HUES48 (cell line): ENCODE results near the gene VPS54.

ENCODE experiments used
- H3K27ac ChIP-seq: one replicate; pipeline ENCODE4 v1.7.0; 2013; ENCODE audit warnings: low read depth, low read length, inconsistent platforms
- H3K27me3 ChIP-seq: 2 replicates; pipeline ENCODE4 v1.6.1; 2013; ENCODE audit warnings: mild to moderate bottlenecking, low read length; ENCODE audit not compliant: control insufficient read depth, insufficient read depth
- H3K36me3 ChIP-seq: 2 replicates; pipeline ENCODE4 v1.6.1; 2013; ENCODE audit warnings: low read length; ENCODE audit not compliant: control insufficient read depth, insufficient read depth
- H3K4me1 ChIP-seq: 2 replicates; pipeline ENCODE4 v1.6.1; 2013; ENCODE audit warnings: mild to moderate bottlenecking, low read length; ENCODE audit not compliant: control insufficient read depth, insufficient read depth
- H3K4me3 ChIP-seq: 2 replicates; pipeline ENCODE4 v1.5.1; 2013; ENCODE audit warnings: mild to moderate bottlenecking, low read depth, low read length
- H3K9ac ChIP-seq: 2 replicates; pipeline ENCODE4 v1.6.1; 2013; ENCODE audit warnings: mild to moderate bottlenecking, low read depth, low read length, moderate library complexity
- H3K9me3 ChIP-seq: 2 replicates; pipeline ENCODE4 v1.6.1; 2013; ENCODE audit warnings: low read length; ENCODE audit not compliant: control insufficient read depth, insufficient read depth

VPS54 gene

GRCh38 chr2:64023485-64024258 is 4.4 kb upstream of the VPS54 start:
- Histone ChIP-seq H3K4me1 (peaks cover 28% of the 10 kb centered on the region), H3K27me3 (no peaks in the 10 kb centered on the region), H3K27ac (no peak overlapping the region), H3K9ac (no peak overlapping the region), H3K36me3 (no peaks in the 10 kb centered on the region), H3K4me3 (no peak overlapping the region), H3K9me3 (no peaks in the 10 kb centered on the region)

DNA sequence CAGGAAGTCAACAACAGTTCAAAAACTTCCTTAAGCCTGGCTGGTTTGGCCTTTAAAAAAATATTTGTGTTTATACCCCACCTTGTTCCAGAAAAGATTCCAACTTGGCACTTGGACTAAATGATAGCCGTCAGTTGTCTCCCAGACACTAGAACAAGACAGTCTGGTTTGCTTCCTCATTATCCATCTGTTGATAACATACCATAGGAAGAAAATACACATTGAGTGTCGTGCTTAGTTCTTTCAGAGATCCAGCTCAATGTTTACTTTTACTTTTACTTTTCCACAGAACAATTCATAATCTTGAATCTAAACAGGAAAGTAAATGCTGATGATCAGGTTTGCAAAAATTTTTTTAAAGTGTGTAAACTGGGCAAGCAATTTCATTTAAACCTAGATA is 2.4 kb upstream of the VPS54 start:
- H3K9me3 ChIP-seq, result no peaks in the 10 kb centered on the region
- no peak overlapping the region for H3K9ac ChIP-seq
- no peaks in the 10 kb centered on the region for H3K36me3 ChIP-seq
- H3K4me3 ChIP-seq, result no peak overlapping the region
- H3K4me1 ChIP-seq, result peaks cover 21% of the 10 kb centered on the region
- H3K27me3 ChIP-seq, result no peaks in the 10 kb centered on the region
- no peak overlapping the region for H3K27ac ChIP-seq

DNA sequence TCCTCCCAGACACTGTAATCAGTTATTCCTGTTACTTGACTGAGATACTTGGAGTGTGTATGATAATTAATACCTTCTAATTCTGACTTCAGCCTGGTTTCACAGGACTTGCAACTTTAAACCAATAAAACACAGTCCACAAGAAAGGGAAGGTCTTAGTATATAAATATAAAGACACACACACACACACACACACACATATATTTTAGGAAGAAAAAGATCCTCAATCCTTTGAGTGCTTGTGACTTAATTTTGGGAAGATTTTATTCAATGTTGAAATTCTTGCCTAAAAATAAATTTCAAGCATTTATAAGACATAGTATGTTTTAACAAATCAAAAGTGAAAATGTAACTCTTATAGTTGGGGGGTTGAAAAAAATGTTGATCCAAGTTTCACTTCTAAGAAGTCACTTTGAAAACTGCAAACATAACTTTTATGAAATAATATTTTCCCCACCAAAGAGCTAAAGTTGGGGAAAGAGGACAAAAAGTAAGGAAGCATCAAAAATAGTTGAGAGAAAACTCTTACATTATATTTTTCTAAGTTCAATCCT is 824 bp upstream of the VPS54 start:
- H3K4me1 ChIP-seq, result peaks cover 21% of the 10 kb centered on the region
- H3K9me3 ChIP-seq, result no peaks in the 10 kb centered on the region
- H3K27me3 ChIP-seq, result no peaks in the 10 kb centered on the region
- no peak overlapping the region for H3K4me3 ChIP-seq
- H3K9ac ChIP-seq, result no peak overlapping the region
- no peaks in the 10 kb centered on the region for H3K36me3 ChIP-seq
- H3K27ac ChIP-seq, result peak overlapping the region; percentile 81

DNA sequence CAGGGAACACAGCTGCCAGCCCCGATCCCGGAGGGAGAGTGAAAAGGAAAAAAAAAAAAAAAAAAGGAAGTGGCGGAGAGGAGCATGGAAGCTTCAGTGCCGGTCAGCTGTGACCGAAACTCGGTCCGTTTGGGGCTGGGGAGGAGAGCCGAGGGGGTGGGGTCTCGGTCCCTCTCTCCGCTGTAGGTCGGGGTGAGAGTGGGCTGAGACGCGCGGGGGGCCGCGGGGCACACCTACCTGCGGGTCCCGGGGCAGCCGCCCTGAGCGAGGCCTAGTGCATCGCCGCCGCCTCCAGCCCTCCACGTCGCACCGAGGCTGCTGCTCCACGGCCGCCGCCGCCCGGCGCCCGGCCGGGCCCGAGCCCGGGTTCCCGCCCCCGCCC is 536 bp downstream of the VPS54 start:
- H3K9me3 ChIP-seq, result no peaks in the 10 kb centered on the region
- H3K4me3 ChIP-seq, result peak overlapping the region; percentile 89
- H3K27ac ChIP-seq, result peak overlapping the region; percentile 81
- H3K27me3 ChIP-seq, result no peaks in the 10 kb centered on the region
- H3K9ac ChIP-seq, result peak overlapping the region; percentile 74
- H3K36me3 ChIP-seq, result no peaks in the 10 kb centered on the region
- peaks cover 16% of the 10 kb centered on the region for H3K4me1 ChIP-seq

GRCh38 chr2:64017811-64018700 is 1.2 kb downstream of the VPS54 start:
- no peaks in the 10 kb centered on the region for H3K27me3 ChIP-seq
- H3K27ac ChIP-seq, result peak overlapping the region; percentile 81
- H3K36me3 ChIP-seq, result no peaks in the 10 kb centered on the region
- peak overlapping the region; percentile 89 for H3K4me3 ChIP-seq
- H3K9me3 ChIP-seq, result no peaks in the 10 kb centered on the region
- peaks cover 16% of the 10 kb centered on the region for H3K4me1 ChIP-seq
- H3K9ac ChIP-seq, result peak overlapping the region; percentile 55

DNA sequence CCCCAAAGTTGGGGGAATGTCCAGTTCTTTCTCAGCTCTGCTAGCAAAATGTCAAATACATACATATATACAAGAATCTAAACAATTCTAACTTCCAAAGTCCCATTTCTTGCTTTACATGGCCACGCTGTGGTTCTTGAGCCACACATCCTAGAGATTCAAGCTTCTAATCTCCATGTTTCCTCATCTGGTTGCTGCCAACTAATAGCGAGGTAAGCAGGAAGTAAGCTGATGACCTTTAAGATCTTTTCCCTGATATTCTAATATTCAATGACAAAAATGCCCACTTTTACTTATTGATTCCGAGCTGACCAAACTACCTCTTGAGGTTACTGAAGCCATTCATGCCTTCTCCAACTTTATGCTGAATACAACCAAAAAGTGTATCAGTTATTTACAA is 3.3 kb downstream of the VPS54 start:
- Histone ChIP-seq H3K27ac (no peak overlapping the region), H3K36me3 (no peaks in the 10 kb centered on the region), H3K4me1 (peaks cover 16% of the 10 kb centered on the region), H3K9ac (no peak overlapping the region), H3K27me3 (no peaks in the 10 kb centered on the region), H3K4me3 (no peak overlapping the region), H3K9me3 (no peaks in the 10 kb centered on the region)

- no peaks in the 10 kb centered on the region for H3K9me3 ChIP-seq
- H3K27me3 ChIP-seq, result no peaks in the 10 kb centered on the region
- H3K4me1 ChIP-seq, result peaks cover 16% of the 10 kb centered on the region
- H3K9ac ChIP-seq, result no peak overlapping the region
- H3K4me3 ChIP-seq, result no peak overlapping the region
- no peak overlapping the region for H3K27ac ChIP-seq
- H3K36me3 ChIP-seq, result no peaks in the 10 kb centered on the region
Observed at GRCh38 chr2:64015391-64015790, 3.8 kb downstream of the VPS54 start.

DNA sequence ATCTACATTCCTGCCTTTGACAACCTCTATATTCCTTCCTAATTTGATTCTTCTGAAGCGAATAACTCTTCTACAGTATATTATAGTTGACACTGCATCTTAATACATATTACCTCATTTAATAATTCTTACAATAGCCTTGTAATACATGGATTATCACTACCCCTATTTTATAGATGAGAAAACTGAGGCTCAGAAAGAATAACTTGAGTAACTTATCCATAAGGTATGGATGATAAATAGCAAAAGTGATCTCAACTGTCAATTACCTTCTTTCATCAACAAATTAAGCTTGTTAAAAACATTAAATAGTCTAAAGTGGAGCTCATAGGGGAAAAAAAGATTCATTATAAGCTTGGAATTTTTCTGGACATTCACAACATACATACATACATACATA is 4.6 kb downstream of the VPS54 start:
- H3K36me3 ChIP-seq, result no peaks in the 10 kb centered on the region
- H3K4me1 ChIP-seq, result peaks cover 12% of the 10 kb centered on the region
- H3K27ac ChIP-seq, result no peak overlapping the region
- no peak overlapping the region for H3K4me3 ChIP-seq
- no peaks in the 10 kb centered on the region for H3K9me3 ChIP-seq
- H3K9ac ChIP-seq, result no peak overlapping the region
- H3K27me3 ChIP-seq, result no peaks in the 10 kb centered on the region

DNA sequence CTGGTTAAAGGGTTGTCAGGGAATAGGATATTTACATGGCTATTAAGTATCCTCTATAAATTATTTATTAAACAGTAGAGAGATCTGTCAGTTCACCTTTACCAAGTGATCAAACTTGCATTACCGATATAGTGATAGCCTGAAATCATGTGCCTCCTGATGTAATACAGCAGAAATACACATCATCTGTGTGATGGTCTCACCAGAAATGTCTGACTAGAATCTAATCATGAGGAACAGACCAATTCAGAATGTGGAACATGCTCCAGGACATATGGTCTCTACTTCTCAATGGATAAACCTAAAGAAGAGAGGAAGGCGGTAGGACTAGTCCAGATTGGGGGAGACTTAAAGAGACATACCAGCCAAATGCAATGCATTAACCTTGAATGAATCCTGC is 6.2 kb downstream of the VPS54 start:
- Histone ChIP-seq H3K9me3 (no peaks in the 10 kb centered on the region), H3K4me3 (no peak overlapping the region), H3K4me1 (peaks cover 7% of the 10 kb centered on the region; the same call in 1 of the 2 replicates), H3K36me3 (no peaks in the 10 kb centered on the region), H3K27ac (no peak overlapping the region), H3K27me3 (no peaks in the 10 kb centered on the region), H3K9ac (no peak overlapping the region)

GRCh38 chr2:64012115-64012514 is 7.1 kb downstream of the VPS54 start:
- Histone ChIP-seq H3K27ac (no peak overlapping the region), H3K27me3 (no peaks in the 10 kb centered on the region)

More at GRCh38 chr2:64012115-64012514, 7.1 kb downstream of the VPS54 start:
- no peaks in the 10 kb centered on the region for H3K36me3 ChIP-seq
- no peaks in the 10 kb centered on the region for H3K9me3 ChIP-seq
- no peak overlapping the region for H3K9ac ChIP-seq
- H3K4me3 ChIP-seq, result no peak overlapping the region
- H3K4me1 ChIP-seq, result no peaks in the 10 kb centered on the region; the same call in 1 of the 2 replicates
